Measurements from ENCODE around the gene TULP3.

The TULP3 gene

GRCh38 chr12:2930865-2931264, 40.2 kb downstream of the TULP3 start:
- DNase-seq = no peak

- DNase-seq = no peak
Observed at GRCh38 chr12:2933586-2933985, 42.9 kb downstream of the TULP3 start.

- DNase-seq = no peak
Observed at GRCh38 chr12:2934371-2934770, 43.7 kb downstream of the TULP3 start.

- DNase-seq = no peak
Observed at GRCh38 chr12:2936301-2936700, 45.6 kb downstream of the TULP3 start.

GRCh38 chr12:2937500-2937899, 46.8 kb downstream of the TULP3 start:
- DNase-seq = no peak

- no peak for DNase-seq
Observed at GRCh38 chr12:2939191-2939590, 48.5 kb downstream of the TULP3 start.

GRCh38 chr12:2940564-2940963, 49.9 kb downstream of the TULP3 start:
- no peak for DNase-seq

- no peak for DNase-seq
Observed at GRCh38 chr12:2941524-2941923, 50.8 kb downstream of the TULP3 start.

- peak; percentile 49 for DNase-seq
Observed at GRCh38 chr12:2944401-2945047, 53.8 kb downstream of the TULP3 start.

- no peak for DNase-seq
Observed at GRCh38 chr12:2949411-2949810, 58.7 kb downstream of the TULP3 start.

GRCh38 chr12:2955888-2956287, 65.2 kb downstream of the TULP3 start:
- DNase-seq = no peak

GRCh38 chr12:2957816-2958431, 67.2 kb downstream of the TULP3 start:
- DNase-seq = no peak

GRCh38 chr12:2958432-2959191, 67.9 kb downstream of the TULP3 start:
- DNase-seq = no peak

- DNase-seq = no peak
Observed at GRCh38 chr12:2959192-2959504, 68.5 kb downstream of the TULP3 start, which contains the start of gene TEAD4. TEAD4 (plus strand) TSS chr12:2959397.

- no peak for DNase-seq
Observed at GRCh38 chr12:2959505-2960389, 69.1 kb downstream of the TULP3 start.

- DNase-seq = no peak
Observed at GRCh38 chr12:2960390-2960956, 69.8 kb downstream of the TULP3 start.

GRCh38 chr12:2960996-2961616, 70.4 kb downstream of the TULP3 start:
- no peak for DNase-seq

GRCh38 chr12:2961705-2962104, 71.0 kb downstream of the TULP3 start:
- no peak for DNase-seq

GRCh38 chr12:2963154-2963759, 72.6 kb downstream of the TULP3 start:
- no peak for DNase-seq

- no peak for DNase-seq
Observed at GRCh38 chr12:2963760-2964292, 73.1 kb downstream of the TULP3 start.

GRCh38 chr12:2967651-2968050, 77.0 kb downstream of the TULP3 start:
- DNase-seq = no peak

GRCh38 chr12:2970744-2971143, 80.1 kb downstream of the TULP3 start:
- no peak for DNase-seq

All from CD4-positive, alpha-beta T cell treated with Interleukin-10 for 1 hour (primary cell).